Loucy (cell line): ENCODE results near the gene C16orf86.

ENCODE experiments used
- H2AFZ ChIP-seq: fragments of 200-600 bp; sonication (generic); 2 replicates; pipeline ENCODE4 v1.6.0; 2016; ENCODE audit warnings: antibody characterized with exemption, mild to moderate bottlenecking, low read length, moderate library complexity
- H3F3A ChIP-seq: fragments of 200-600 bp; 2 replicates; pipeline ENCODE4 v1.6.0; 2016; ENCODE audit warnings: antibody characterized with exemption, low read depth, mild to moderate bottlenecking
- H3K27me3 ChIP-seq: fragments of 200-600 bp; sonication (generic); 2 replicates; pipeline ENCODE4 v1.6.1; 2014; ENCODE audit warnings: low read length, mild to moderate bottlenecking; ENCODE audit not compliant: insufficient read depth, poor library complexity, severe bottlenecking
- H3K36me3 ChIP-seq: fragments of 200-600 bp; sonication (generic); 2 replicates; pipeline ENCODE4 v1.6.1; 2016; ENCODE audit warnings: low read length; ENCODE audit not compliant: insufficient read depth
- H3K4me1 ChIP-seq: fragments of 200-600 bp; sonication (generic); 2 replicates; pipeline ENCODE4 v1.5.1; 2014; ENCODE audit warnings: low read length, mild to moderate bottlenecking; ENCODE audit not compliant: insufficient read depth, poor library complexity, severe bottlenecking
- H3K4me2 ChIP-seq: fragments of 200-600 bp; sonication (generic); 2 replicates; pipeline ENCODE4 v1.6.0; 2014; ENCODE audit warnings: antibody characterized with exemption, low read length, low read depth, mild to moderate bottlenecking; ENCODE audit not compliant: poor library complexity, severe bottlenecking
- H3K4me3 ChIP-seq: fragments of 200-600 bp; sonication (generic); 2 replicates; pipeline ENCODE4 v1.5.1; 2014; ENCODE audit warnings: low read length, mild to moderate bottlenecking, mixed read lengths; ENCODE audit not compliant: poor library complexity, severe bottlenecking
- H3K79me2 ChIP-seq: fragments of 200-600 bp; sonication (generic); 2 replicates; pipeline ENCODE4 v1.6.1; 2014; ENCODE audit warnings: low read length; ENCODE audit not compliant: insufficient read depth
- H3K9ac ChIP-seq: fragments of 200-600 bp; sonication (generic); 2 replicates; pipeline ENCODE4 v1.6.0; 2014; ENCODE audit warnings: mild to moderate bottlenecking, low read depth, low read length, moderate library complexity; ENCODE audit not compliant: poor library complexity, severe bottlenecking
- H3K9me2 ChIP-seq: fragments of 200-600 bp; sonication (generic); replicated peaks from 2 replicates; pipeline ENCODE4 v1.6.1; 2016; ENCODE audit warnings: low read depth, low read length, mixed read lengths
- H3K9me3 ChIP-seq: fragments of 200-600 bp; sonication (generic); 2 replicates; pipeline ENCODE4 v1.6.1; 2014; ENCODE audit warnings: mild to moderate bottlenecking, antibody characterized with exemption, low read length, low read depth; ENCODE audit not compliant: insufficient read depth
- H4K20me1 ChIP-seq: fragments of 200-600 bp; sonication (generic); 2 replicates; pipeline ENCODE4 v1.6.0; 2014; ENCODE audit warnings: antibody characterized with exemption, low read length, mild to moderate bottlenecking; ENCODE audit not compliant: insufficient read depth, poor library complexity, severe bottlenecking
- CTCF ChIP-seq: fragments of 200-600 bp; sonication (generic); conservative IDR thresholded peaks from 2 replicates; pipeline ENCODE4 v1.5.1; 2014; ENCODE audit warnings: mild to moderate bottlenecking, antibody characterized with exemption, low read length
- EZH2phosphoT487 ChIP-seq: fragments of 200-600 bp; IDR thresholded peaks from 2 replicates; pipeline ENCODE4 v1.6.1; 2018; ENCODE audit warnings: antibody characterized with exemption, mild to moderate bottlenecking, moderate library complexity, borderline replicate concordance

Gene C16orf86

GRCh38 chr16:67694611-67695010 is 28.0 kb downstream of the C16orf86 start:
- Histone ChIP-seq H4K20me1 (peaks cover 4% of the 10 kb centered on the region), H3K27me3 (no peaks in the 10 kb centered on the region), H3F3A (no peaks in the 10 kb centered on the region), H3K9me2 (no peaks in the 10 kb centered on the region), H2AFZ (no peak overlapping the region), H3K4me3 (no peak overlapping the region), H3K9ac (no peak overlapping the region), H3K36me3 (peaks cover 13% of the 10 kb centered on the region), H3K9me3 (no peaks in the 10 kb centered on the region), H3K4me1 (no peaks in the 10 kb centered on the region), H3K4me2 (no peak overlapping the region), H3K79me2 (peaks cover 31% of the 10 kb centered on the region)
- TF ChIP-seq EZH2phosphoT487 (no peak), CTCF (no peak)

- H3F3A ChIP-seq, result no peaks in the 10 kb centered on the region
- H3K4me1 ChIP-seq, result no peaks in the 10 kb centered on the region
- no peaks in the 10 kb centered on the region for H3K9me3 ChIP-seq
- H3K36me3 ChIP-seq, result peaks cover 9% of the 10 kb centered on the region; the same call in 1 of the 2 replicates
- no peaks in the 10 kb centered on the region for H3K9me2 ChIP-seq
- H3K4me2 ChIP-seq, result no peak overlapping the region
- H3K27me3 ChIP-seq, result no peaks in the 10 kb centered on the region
- no peaks in the 10 kb centered on the region for H4K20me1 ChIP-seq
- TF ChIP-seq CTCF, result no peak
- H3K79me2 ChIP-seq, result peaks cover 38% of the 10 kb centered on the region
- no peak overlapping the region for H3K4me3 ChIP-seq
- no peak overlapping the region for H2AFZ ChIP-seq
- no peak overlapping the region for H3K9ac ChIP-seq
Observed at GRCh38 chr16:67697422-67698185, 31.0 kb downstream of the C16orf86 start.

GRCh38 chr16:67699265-67699664 is 32.7 kb downstream of the C16orf86 start:
- H3K4me2 ChIP-seq, result no peak overlapping the region
- H3K79me2 ChIP-seq, result peaks cover 48% of the 10 kb centered on the region
- peaks cover 9% of the 10 kb centered on the region; the same call in 1 of the 2 replicates for H3K36me3 ChIP-seq
- H3K4me1 ChIP-seq, result peaks cover 7% of the 10 kb centered on the region
- H4K20me1 ChIP-seq, result peaks cover 4% of the 10 kb centered on the region
- TF ChIP-seq CTCF (no peak), EZH2phosphoT487 (no peak)
- H3K4me3 ChIP-seq, result no peak overlapping the region
- H3K9me3 ChIP-seq, result no peaks in the 10 kb centered on the region
- no peak overlapping the region for H3K9ac ChIP-seq
- H3K9me2 ChIP-seq, result no peaks in the 10 kb centered on the region
- H3F3A ChIP-seq, result no peaks in the 10 kb centered on the region; the same call in 1 of the 2 replicates
- H2AFZ ChIP-seq, result no peak overlapping the region
- no peaks in the 10 kb centered on the region for H3K27me3 ChIP-seq
